Activated CD4-positive, alpha-beta T cell treated with anti-CD3 and anti-CD28 coated beads for 48 hours (primary cell): ENCODE measurements around the gene SLC22A4.
A peak's percentile ranks its signal among the peaks of the same experiment; 100 is the strongest.

ENCODE experiments used
- DNase-seq: peaks from one replicate; pipeline ENCODE4 v3.0.0-alpha.2; 2020

SLC22A4 gene

GRCh38 chr5:132378580-132378979 lies 84.4 kb downstream of the SLC22A4 start:
- no peak for DNase-seq

- DNase-seq = no peak
Observed at GRCh38 chr5:132380047-132380446, 85.9 kb downstream of the SLC22A4 start.

- no peak for DNase-seq
Observed at GRCh38 chr5:132380741-132381140, 86.5 kb downstream of the SLC22A4 start.

- no peak for DNase-seq
Observed at GRCh38 chr5:132381614-132382013, 87.4 kb downstream of the SLC22A4 start.

GRCh38 chr5:132383261-132383660 lies 89.1 kb downstream of the SLC22A4 start:
- no peak for DNase-seq

- DNase-seq = no peak
Observed at GRCh38 chr5:132383984-132384383, 89.8 kb downstream of the SLC22A4 start.

- no peak for DNase-seq
Observed at GRCh38 chr5:132384506-132385050, 90.4 kb downstream of the SLC22A4 start.

- peak; percentile 74 for DNase-seq
Observed at GRCh38 chr5:132385326-132386105, 91.3 kb downstream of the SLC22A4 start.

- DNase-seq = peak; percentile 81
Observed at GRCh38 chr5:132386644-132387286, 92.6 kb downstream of the SLC22A4 start.

- no peak for DNase-seq
Observed at GRCh38 chr5:132387640-132388117, 93.5 kb downstream of the SLC22A4 start.

- no peak for DNase-seq
Observed at GRCh38 chr5:132388244-132389050, 94.3 kb downstream of the SLC22A4 start.

GRCh38 chr5:132389051-132389331 lies 94.8 kb downstream of the SLC22A4 start:
- no peak for DNase-seq

GRCh38 chr5:132389585-132390286 lies 95.5 kb downstream of the SLC22A4 start:
- peak; percentile 47 for DNase-seq

GRCh38 chr5:132391247-132391646 lies 97.1 kb downstream of the SLC22A4 start:
- DNase-seq = no peak

GRCh38 chr5:132391870-132392269 lies 97.7 kb downstream of the SLC22A4 start:
- no peak for DNase-seq

- DNase-seq = no peak
Observed at GRCh38 chr5:132392411-132392810, 98.2 kb downstream of the SLC22A4 start.

GRCh38 chr5:132392978-132393825 lies 99.0 kb downstream of the SLC22A4 start:
- no peak for DNase-seq
